Memory B cell (primary cell): Measurements from ENCODE around the gene QRSL1.
"Not testable (repeated sequence)": the region's sequence is repeated elsewhere in the genome, so short reads cannot be mapped to it uniquely, and the experiment has no call there.

Experiments
- ATAC-seq: fragments of 150-1000 bp; cut with Tn5 transposase; 2 replicates; pipeline ENCODE4 v1.10.0; 2021; ENCODE audit warnings: low read depth, mild to moderate bottlenecking, moderate library complexity
- DNase-seq, 2 donors: peaks; one replicate each; pipeline ENCODE4 v3.0.0; 2022; ENCODE audit warnings: low spot score in 2 of 2
- H3K27ac Mint-ChIP-seq: one replicate; pipeline ENCODE4 v1.8.0; 2022; ENCODE audit warnings: mild to moderate bottlenecking, moderate library complexity, mixed read lengths
- H3K27me3 Mint-ChIP-seq: one replicate; pipeline ENCODE4 v1.8.0; 2022; ENCODE audit warnings: mixed read lengths
- H3K36me3 Mint-ChIP-seq: one replicate; pipeline ENCODE4 v1.8.0; 2022; ENCODE audit warnings: mild to moderate bottlenecking, mixed read lengths
- H3K4me1 Mint-ChIP-seq: one replicate; pipeline ENCODE4 v1.8.0; 2022; ENCODE audit warnings: mixed read lengths
- H3K4me3 Mint-ChIP-seq: one replicate; pipeline ENCODE4 v1.8.0; 2022; ENCODE audit warnings: mild to moderate bottlenecking, moderate library complexity, mixed read lengths
- H3K9me3 Mint-ChIP-seq: one replicate; pipeline ENCODE4 v1.8.0; 2022; ENCODE audit warnings: mixed read lengths

The QRSL1 gene

GRCh38 chr6:106629103-106629858, at the start of gene QRSL1, which contains the start of gene RTN4IP1:
Gene QRSL1, plus strand, starts transcription at chr6:106629578. Its CDS starts 104 bp downstream, at chr6:106629682.
Gene RTN4IP1, minus strand, starts transcription at chr6:106629498. Its CDS starts 477 bp downstream, at chr6:106629021.
- Mint-ChIP-seq H3K27me3 (no peaks in the 10 kb centered on the region), H3K9me3 (no peaks in the 10 kb centered on the region), H3K36me3 (peaks cover 12% of the 10 kb centered on the region), H3K27ac (peak within 1 kb of the TSS; percentile 98), H3K4me3 (peak within 1 kb of the TSS; percentile 95), H3K4me1 (peaks cover 37% of the 10 kb centered on the region)
- DNase-seq (peak; percentile 83 to 88), ATAC-seq (peak; percentile 82)

GRCh38 chr6:106581468-106581867, 47.9 kb upstream of the QRSL1 start:
- no peak for ATAC-seq
- no peak overlapping the region for H3K4me3 Mint-ChIP-seq
- H3K27ac Mint-ChIP-seq = peak overlapping the region; percentile 9
- peaks cover 2% of the 10 kb centered on the region for H3K4me1 Mint-ChIP-seq
- DNase-seq = no peak
- H3K27me3 Mint-ChIP-seq = no peaks in the 10 kb centered on the region
- H3K36me3 Mint-ChIP-seq = peaks cover 34% of the 10 kb centered on the region
- H3K9me3 Mint-ChIP-seq = no peaks in the 10 kb centered on the region

GRCh38 chr6:106586815-106587415, 42.5 kb upstream of the QRSL1 start:
- ATAC-seq (no peak), DNase-seq (no peak)
- Mint-ChIP-seq H3K4me1 (peaks cover 5% of the 10 kb centered on the region), H3K36me3 (peaks cover 36% of the 10 kb centered on the region), H3K27ac (no peak overlapping the region), H3K4me3 (no peak overlapping the region), H3K27me3 (no peaks in the 10 kb centered on the region), H3K9me3 (peaks cover 2% of the 10 kb centered on the region)

- H3K4me1 Mint-ChIP-seq, H3K27me3 Mint-ChIP-seq, H3K9me3 Mint-ChIP-seq, DNase-seq, ATAC-seq, H3K4me3 Mint-ChIP-seq: not testable (repeated sequence)
- Mint-ChIP-seq H3K36me3 (peaks cover 28% of the 10 kb centered on the region), H3K27ac (peak overlapping the region; percentile 90)
Measured at GRCh38 chr6:106588937-106589336, 40.4 kb upstream of the QRSL1 start.

GRCh38 chr6:106591111-106591825, 38.1 kb upstream of the QRSL1 start:
- Mint-ChIP-seq H3K27ac (no peak overlapping the region), H3K9me3 (peaks cover 2% of the 10 kb centered on the region), H3K4me1 (peaks cover 3% of the 10 kb centered on the region), H3K27me3 (no peaks in the 10 kb centered on the region), H3K36me3 (peaks cover 22% of the 10 kb centered on the region), H3K4me3 (no peak overlapping the region)
- no peak for ATAC-seq
- no peak for DNase-seq

GRCh38 chr6:106599440-106599839, 29.9 kb upstream of the QRSL1 start:
- H3K9me3 Mint-ChIP-seq = no peaks in the 10 kb centered on the region
- H3K27me3 Mint-ChIP-seq = no peaks in the 10 kb centered on the region
- DNase-seq (no peak), ATAC-seq (no peak)
- no peaks in the 10 kb centered on the region for H3K4me1 Mint-ChIP-seq
- peaks cover 15% of the 10 kb centered on the region for H3K36me3 Mint-ChIP-seq
- no peak overlapping the region for H3K27ac Mint-ChIP-seq
- H3K4me3 Mint-ChIP-seq = no peak overlapping the region

GRCh38 chr6:106600329-106600728, 29.0 kb upstream of the QRSL1 start:
- no peak for ATAC-seq

GRCh38 chr6:106608080-106608668, 21.2 kb upstream of the QRSL1 start:
- Mint-ChIP-seq H3K4me1 (peaks cover 26% of the 10 kb centered on the region), H3K27ac (no peak overlapping the region), H3K9me3 (no peaks in the 10 kb centered on the region), H3K27me3 (no peaks in the 10 kb centered on the region), H3K4me3 (no peak overlapping the region), H3K36me3 (peaks cover 12% of the 10 kb centered on the region)
- ATAC-seq (peak; percentile 87), DNase-seq (peak in 1 of 2 donors; percentile 74)

More at GRCh38 chr6:106600329-106600728, 29.0 kb upstream of the QRSL1 start:
- Mint-ChIP-seq H3K4me1 (no peaks in the 10 kb centered on the region), H3K9me3 (no peaks in the 10 kb centered on the region), H3K27ac (no peak overlapping the region), H3K4me3 (no peak overlapping the region), H3K36me3 (peaks cover 19% of the 10 kb centered on the region), H3K27me3 (no peaks in the 10 kb centered on the region)
- no peak for DNase-seq

- Mint-ChIP-seq H3K4me3 (no peak overlapping the region), H3K27ac (no peak overlapping the region), H3K9me3 (no peaks in the 10 kb centered on the region), H3K27me3 (no peaks in the 10 kb centered on the region), H3K4me1 (peaks cover 37% of the 10 kb centered on the region), H3K36me3 (peaks cover 12% of the 10 kb centered on the region)
- DNase-seq = peak; percentile 31 to 45
- ATAC-seq = peak; percentile 83
Measured at GRCh38 chr6:106609699-106610098, 19.7 kb upstream of the QRSL1 start.

GRCh38 chr6:106611030-106611429, 18.3 kb upstream of the QRSL1 start:
- Mint-ChIP-seq H3K9me3 (no peaks in the 10 kb centered on the region), H3K27ac (no peak overlapping the region), H3K4me1 (peaks cover 40% of the 10 kb centered on the region), H3K27me3 (no peaks in the 10 kb centered on the region), H3K36me3 (peaks cover 6% of the 10 kb centered on the region), H3K4me3 (no peak overlapping the region)
- no peak for ATAC-seq
- DNase-seq = no peak

- Mint-ChIP-seq H3K36me3 (peaks cover 10% of the 10 kb centered on the region), H3K4me1 (peaks cover 30% of the 10 kb centered on the region), H3K9me3 (no peaks in the 10 kb centered on the region), H3K27ac (peak overlapping the region; percentile 89), H3K4me3 (peak overlapping the region; percentile 3), H3K27me3 (no peaks in the 10 kb centered on the region)
- ATAC-seq (no peak), DNase-seq (no peak)
Measured at GRCh38 chr6:106612671-106613416, 16.5 kb upstream of the QRSL1 start.

GRCh38 chr6:106613590-106613989, 15.8 kb upstream of the QRSL1 start:
- Mint-ChIP-seq H3K4me3 (no peak overlapping the region), H3K36me3 (peaks cover 15% of the 10 kb centered on the region), H3K27ac (peak overlapping the region; percentile 89), H3K9me3 (no peaks in the 10 kb centered on the region), H3K27me3 (no peaks in the 10 kb centered on the region), H3K4me1 (peaks cover 30% of the 10 kb centered on the region)
- no peak for ATAC-seq
- no peak for DNase-seq

- no peaks in the 10 kb centered on the region for H3K27me3 Mint-ChIP-seq
- peaks cover 15% of the 10 kb centered on the region for H3K36me3 Mint-ChIP-seq
- DNase-seq (no peak), ATAC-seq (no peak)
- H3K27ac Mint-ChIP-seq = peak overlapping the region; percentile 89
- peak overlapping the region; percentile 51 for H3K4me3 Mint-ChIP-seq
- H3K4me1 Mint-ChIP-seq = peaks cover 26% of the 10 kb centered on the region
- no peaks in the 10 kb centered on the region for H3K9me3 Mint-ChIP-seq
Measured at GRCh38 chr6:106614166-106614565, 15.2 kb upstream of the QRSL1 start.
